Kidney epithelial cell (primary cell): ENCODE results near the gene RBM42. TPM values are rescaled to one million over a fixed set of nuclear protein-coding genes. Genes with fewer than 3 reads are reported as not detected.

Experiments
- DNase-seq: peaks from one replicate; pipeline ENCODE4 v3.0.0-alpha.2; 2010; ENCODE audit warnings: low read depth
- H3K27me3 ChIP-seq: 2 replicates; pipeline ENCODE4 v1.6.0; 2011; ENCODE audit warnings: low read length; ENCODE audit not compliant: control insufficient read depth, insufficient read depth
- H3K36me3 ChIP-seq: 2 replicates; pipeline ENCODE4 v1.5.1; 2011; ENCODE audit warnings: low read length; ENCODE audit not compliant: control insufficient read depth, insufficient read depth
- H3K4me3 ChIP-seq: 2 replicates; pipeline ENCODE4 v1.5.1; 2011; ENCODE audit warnings: low read depth, mild to moderate bottlenecking, control low read depth, low read length
- total RNA-seq: library from RNA; depleted of rRNA; stranded (reverse); fragments of >200 nt; gene quantifications from 2 replicates; pipeline ENCODE4 v1.2.3, GENCODE V29; 2015
- TF ChIP-seq, protein P1 (sequence below): IDR thresholded peaks from 2 replicates; pipeline ENCODE4 v1.5.1; 2011; ENCODE audit warnings: mild to moderate bottlenecking, moderate library complexity, low read length, control low read depth, inconsistent platforms; ENCODE audit not compliant: insufficient read depth, poor library complexity, severe bottlenecking

The RBM42 gene
- total RNA-seq, 1 donor from 2014 or later, result 121 TPM

DNA sequence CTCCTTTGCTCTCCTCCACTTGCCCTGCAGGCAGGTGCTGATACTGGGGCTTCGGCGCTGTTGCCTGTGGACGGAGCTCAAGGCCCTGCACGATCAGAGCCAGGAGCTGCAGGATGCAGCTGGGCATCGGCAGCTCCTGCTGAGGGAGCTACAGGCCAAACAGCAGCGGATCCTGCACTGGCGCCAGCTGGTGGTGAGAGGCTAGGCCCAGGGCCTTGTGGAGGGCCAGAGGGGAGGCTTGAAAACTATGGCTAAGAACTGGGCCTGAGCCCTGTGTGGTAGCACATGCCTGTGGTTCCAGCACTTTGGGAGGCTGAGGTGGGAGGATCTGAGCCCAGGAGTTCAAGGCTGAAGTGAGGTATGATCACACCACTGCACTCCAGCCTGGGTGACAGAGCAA, 10.0 kb upstream of the RBM42 start:
- Histone ChIP-seq H3K27me3 (no peaks in the 10 kb centered on the region), H3K4me3 (no peak overlapping the region), H3K36me3 (no peaks in the 10 kb centered on the region)
- TF ChIP-seq, protein P1, sequence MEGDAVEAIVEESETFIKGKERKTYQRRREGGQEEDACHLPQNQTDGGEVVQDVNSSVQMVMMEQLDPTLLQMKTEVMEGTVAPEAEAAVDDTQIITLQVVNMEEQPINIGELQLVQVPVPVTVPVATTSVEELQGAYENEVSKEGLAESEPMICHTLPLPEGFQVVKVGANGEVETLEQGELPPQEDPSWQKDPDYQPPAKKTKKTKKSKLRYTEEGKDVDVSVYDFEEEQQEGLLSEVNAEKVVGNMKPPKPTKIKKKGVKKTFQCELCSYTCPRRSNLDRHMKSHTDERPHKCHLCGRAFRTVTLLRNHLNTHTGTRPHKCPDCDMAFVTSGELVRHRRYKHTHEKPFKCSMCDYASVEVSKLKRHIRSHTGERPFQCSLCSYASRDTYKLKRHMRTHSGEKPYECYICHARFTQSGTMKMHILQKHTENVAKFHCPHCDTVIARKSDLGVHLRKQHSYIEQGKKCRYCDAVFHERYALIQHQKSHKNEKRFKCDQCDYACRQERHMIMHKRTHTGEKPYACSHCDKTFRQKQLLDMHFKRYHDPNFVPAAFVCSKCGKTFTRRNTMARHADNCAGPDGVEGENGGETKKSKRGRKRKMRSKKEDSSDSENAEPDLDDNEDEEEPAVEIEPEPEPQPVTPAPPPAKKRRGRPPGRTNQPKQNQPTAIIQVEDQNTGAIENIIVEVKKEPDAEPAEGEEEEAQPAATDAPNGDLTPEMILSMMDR, result peak; percentile 23
- DNase-seq, result no peak

DNA sequence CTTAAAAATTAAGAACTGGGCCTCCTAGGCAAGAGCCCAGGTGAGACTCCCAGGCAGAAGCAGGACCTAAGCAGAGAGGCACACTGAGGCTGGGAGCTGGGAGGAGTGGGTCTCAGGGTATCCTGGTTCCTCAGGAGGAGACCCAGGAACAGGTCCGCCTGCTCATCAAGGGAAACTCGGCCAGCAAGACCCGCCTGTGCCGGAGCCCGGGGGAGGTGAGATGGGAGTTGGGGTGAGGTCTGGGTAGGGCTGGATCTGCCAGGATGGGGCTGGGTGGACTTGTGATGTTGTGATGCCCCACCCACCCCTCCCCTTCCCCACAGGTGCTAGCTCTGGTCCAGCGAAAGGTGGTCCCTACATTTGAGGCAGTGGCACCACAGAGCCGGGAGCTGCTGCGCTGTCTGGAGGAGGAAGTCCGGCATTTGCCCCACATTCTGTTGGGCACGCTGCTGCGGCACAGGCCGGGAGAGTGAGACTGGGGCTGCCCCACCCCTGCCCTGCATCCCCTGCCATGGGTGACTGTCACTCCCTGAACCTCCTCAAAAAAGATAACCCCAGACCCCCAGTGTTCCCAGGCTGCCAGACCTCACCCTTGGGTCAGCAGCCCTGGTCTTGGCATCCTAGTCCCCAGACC, 9.4 kb upstream of the RBM42 start:
- no peak for DNase-seq
- TF ChIP-seq, protein P1, result no peak
- no peak overlapping the region for H3K4me3 ChIP-seq

DNA sequence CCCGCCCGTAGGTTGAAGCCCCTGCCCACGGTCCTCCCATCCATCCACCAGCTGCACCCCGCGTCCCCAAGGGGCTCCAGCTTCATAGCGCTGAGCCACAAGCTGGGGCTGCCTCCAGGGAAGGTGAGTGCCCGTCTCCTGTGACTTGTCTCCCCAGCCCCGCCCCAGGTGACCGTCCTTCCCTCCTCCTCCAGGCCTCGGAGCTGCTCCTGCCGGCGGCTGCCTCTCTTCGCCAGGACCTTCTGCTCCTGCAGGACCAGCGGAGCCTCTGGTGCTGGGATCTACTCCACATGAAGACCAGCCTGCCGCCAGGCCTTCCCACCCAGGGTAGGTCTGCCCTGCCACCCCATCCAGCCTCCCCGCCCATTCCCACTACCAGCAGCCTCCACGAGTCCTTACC, 8.8 kb upstream of the RBM42 start:
- Histone ChIP-seq H3K4me3 (no peak overlapping the region), H3K27me3 (no peaks in the 10 kb centered on the region), H3K36me3 (no peaks in the 10 kb centered on the region)
- TF ChIP-seq, protein P1, result no peak
- DNase-seq, result no peak

More for the DNA sequence above, 9.4 kb upstream of the RBM42 start:
- Histone ChIP-seq H3K27me3 (no peaks in the 10 kb centered on the region), H3K36me3 (no peaks in the 10 kb centered on the region)

GRCh38 chr19:35621708-35622107, 7.1 kb upstream of the RBM42 start:
- DNase-seq, result no peak
- H3K4me3 ChIP-seq, result no peak overlapping the region
- H3K27me3 ChIP-seq, result no peaks in the 10 kb centered on the region

GRCh38 chr19:35622750-35623149, 6.1 kb upstream of the RBM42 start:
- TF ChIP-seq, protein P1, result no peak
- H3K36me3 ChIP-seq, result no peaks in the 10 kb centered on the region
- DNase-seq, result no peak
- no peak overlapping the region for H3K4me3 ChIP-seq
- no peaks in the 10 kb centered on the region for H3K27me3 ChIP-seq

More at GRCh38 chr19:35621708-35622107, 7.1 kb upstream of the RBM42 start:
- H3K36me3 ChIP-seq, result no peaks in the 10 kb centered on the region
- TF ChIP-seq, protein P1, result no peak
